GM19395 (cell line): Measurements from ENCODE around the gene C3AR1.
"Not testable (repeated sequence)": the region's sequence is repeated elsewhere in the genome, so short reads cannot be mapped to it uniquely, and the experiment has no call there.

ENCODE experiments used
- ATAC-seq: cut with Tn5 transposase; IDR thresholded peaks from one replicate; pipeline ENCODE4 v1.9.1; 2021; ENCODE audit warnings: mild to moderate bottlenecking, moderate library complexity; ENCODE audit not compliant: unreplicated experiment

The C3AR1 gene

GRCh38 chr12:8031017-8031416 is 35.1 kb downstream of the C3AR1 start:
- not testable (repeated sequence) for ATAC-seq

GRCh38 chr12:8030189-8030588 is 36.0 kb downstream of the C3AR1 start:
- no peak for ATAC-seq

DNA sequence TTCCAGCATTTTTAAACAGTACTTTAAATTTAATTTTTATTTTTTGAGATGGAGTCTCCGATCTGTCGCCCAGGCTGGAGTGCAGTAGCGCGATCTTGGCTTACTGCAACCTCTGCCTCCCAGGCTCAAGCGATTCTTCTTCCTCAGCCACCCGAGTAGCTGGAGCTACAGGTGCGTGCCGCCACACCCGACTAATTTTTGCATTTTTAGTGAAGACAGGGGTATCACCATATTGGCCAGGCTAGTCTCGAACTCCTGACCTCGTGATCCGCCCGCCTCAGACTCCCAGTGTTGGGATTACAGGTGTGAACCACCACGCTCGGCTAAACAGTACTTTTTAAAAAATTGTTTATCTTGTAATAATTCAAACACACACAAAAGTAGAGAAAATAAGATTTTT is 37.9 kb downstream of the C3AR1 start:
- no peak for ATAC-seq

DNA sequence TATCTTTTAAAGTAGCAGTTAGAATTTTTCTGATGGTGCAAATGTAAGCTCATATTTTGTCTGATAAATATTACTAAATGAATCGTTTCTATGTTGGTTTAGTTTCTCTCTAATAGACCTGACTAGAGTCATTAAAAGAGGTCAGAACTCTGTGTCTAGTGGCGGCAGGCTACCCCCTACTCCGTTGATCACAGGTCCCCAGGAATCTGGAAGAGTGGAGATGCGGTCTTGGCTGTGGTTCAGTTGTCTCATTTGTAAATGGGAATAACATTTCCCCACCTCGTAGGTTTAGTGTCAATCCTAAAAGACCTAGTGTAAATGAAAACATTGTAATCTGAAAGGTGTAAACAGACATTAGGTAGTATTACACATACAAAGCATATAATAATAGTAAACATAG is 38.3 kb downstream of the C3AR1 start:
- no peak for ATAC-seq

- ATAC-seq: peak; percentile 97
Measured at GRCh38 chr12:8026291-8026900, 39.8 kb downstream of the C3AR1 start.

GRCh38 chr12:8018666-8019581 is 47.2 kb downstream of the C3AR1 start:
- no peak for ATAC-seq

DNA sequence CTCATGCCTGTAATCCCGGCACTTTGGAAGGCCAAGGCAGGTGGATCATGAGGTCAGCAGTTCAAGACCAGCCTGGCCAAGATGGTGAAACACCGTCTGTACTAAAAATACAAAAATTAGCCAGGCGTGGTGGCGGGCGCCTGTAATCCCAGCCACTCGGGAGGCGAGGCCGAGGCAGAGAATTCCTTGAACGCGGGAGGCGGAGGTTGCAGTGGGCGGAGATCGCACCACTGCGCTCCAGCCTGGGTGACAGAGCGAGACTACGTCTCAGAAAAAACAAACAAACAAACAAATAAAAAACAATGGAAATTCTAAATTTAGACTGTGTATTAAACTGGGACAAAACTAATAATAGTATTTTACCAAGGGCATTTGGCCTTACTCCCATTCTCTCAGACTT is 47.9 kb downstream of the C3AR1 start:
- not testable (repeated sequence) for ATAC-seq

DNA sequence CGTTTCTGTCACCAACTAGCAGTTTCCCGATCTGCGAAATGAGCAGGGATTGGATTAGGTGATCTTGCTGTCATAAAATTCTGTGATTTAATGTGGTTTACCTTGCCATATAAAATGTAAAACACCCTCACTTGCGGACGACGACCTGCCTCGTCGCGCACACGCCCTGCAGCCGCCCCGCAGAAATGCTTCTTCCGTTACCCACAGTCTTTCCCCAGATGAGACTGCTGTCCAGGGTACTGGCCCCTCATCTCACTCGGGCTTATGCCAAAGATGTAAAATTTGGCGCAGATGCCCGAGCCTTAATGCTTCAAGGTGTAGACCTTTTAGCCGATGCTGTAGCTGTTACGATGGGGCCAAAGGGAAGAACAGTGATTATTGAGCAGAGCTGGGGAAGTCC is 51.3 kb downstream of the C3AR1 start:
- no peak for ATAC-seq

- ATAC-seq: no peak
Measured at GRCh38 chr12:8012651-8013309, 53.4 kb downstream of the C3AR1 start.

DNA sequence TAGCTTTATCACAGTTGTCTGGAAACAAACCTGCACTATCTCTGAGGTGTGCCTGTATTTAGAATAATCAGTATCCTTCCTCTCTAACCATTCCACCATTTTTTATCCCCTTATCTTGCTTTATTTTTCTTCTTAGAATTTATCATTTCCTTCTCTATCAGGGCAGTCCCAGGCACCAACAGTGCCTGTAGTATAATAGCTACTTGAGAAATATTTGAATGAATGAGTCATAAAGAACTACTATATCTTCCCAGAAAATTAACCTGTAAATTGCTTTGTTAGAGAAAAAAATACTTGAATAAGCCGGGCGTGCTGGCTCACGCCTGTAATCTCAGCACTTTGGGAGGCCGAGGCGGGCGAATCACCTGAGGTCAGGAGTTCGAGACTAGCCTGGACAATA is 54.8 kb downstream of the C3AR1 start:
- no peak for ATAC-seq
